ENCODE data around the gene CAST.

DNA sequence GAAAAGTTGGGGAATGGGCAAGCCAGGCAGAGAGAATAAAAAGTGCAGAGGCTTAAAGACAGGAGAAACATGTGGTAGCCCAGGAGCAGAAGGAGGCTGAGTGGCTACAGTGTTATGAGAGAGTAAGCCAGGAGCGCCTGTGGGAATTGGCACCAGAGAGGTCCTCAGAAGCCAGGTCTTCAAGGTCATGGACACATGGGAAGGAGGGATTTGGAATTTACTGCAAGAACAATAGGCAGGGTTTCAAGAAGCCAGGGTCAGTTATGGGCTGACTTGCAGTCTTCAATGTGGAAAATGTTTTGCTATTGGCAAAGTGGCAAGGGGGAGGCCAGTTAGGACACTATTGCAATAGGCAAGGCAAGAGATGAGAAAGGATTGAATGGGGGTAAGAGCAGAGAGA lies 116.2 kb downstream of the CAST start:
- TF ChIP-seq, protein P1, sequence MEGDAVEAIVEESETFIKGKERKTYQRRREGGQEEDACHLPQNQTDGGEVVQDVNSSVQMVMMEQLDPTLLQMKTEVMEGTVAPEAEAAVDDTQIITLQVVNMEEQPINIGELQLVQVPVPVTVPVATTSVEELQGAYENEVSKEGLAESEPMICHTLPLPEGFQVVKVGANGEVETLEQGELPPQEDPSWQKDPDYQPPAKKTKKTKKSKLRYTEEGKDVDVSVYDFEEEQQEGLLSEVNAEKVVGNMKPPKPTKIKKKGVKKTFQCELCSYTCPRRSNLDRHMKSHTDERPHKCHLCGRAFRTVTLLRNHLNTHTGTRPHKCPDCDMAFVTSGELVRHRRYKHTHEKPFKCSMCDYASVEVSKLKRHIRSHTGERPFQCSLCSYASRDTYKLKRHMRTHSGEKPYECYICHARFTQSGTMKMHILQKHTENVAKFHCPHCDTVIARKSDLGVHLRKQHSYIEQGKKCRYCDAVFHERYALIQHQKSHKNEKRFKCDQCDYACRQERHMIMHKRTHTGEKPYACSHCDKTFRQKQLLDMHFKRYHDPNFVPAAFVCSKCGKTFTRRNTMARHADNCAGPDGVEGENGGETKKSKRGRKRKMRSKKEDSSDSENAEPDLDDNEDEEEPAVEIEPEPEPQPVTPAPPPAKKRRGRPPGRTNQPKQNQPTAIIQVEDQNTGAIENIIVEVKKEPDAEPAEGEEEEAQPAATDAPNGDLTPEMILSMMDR (IDR thresholded peaks at IDR 0.05) = no peak
- TF ChIP-seq POLR2A (IDR thresholded peaks at IDR 0.05) = no peak
